AG04450 (cell line): ENCODE measurements around the gene ST6GAL2. TPM values are rescaled to one million over a fixed set of nuclear protein-coding genes. Genes with fewer than 3 reads are reported as not detected.

ENCODE experiments used
- CTCF ChIA-PET: fragments of 300-600, 350-600 bp; formaldehyde crosslinking; extraction: SDS; loops from one replicate; lab custom pipeline; 2022; ENCODE audit warnings: antibody characterized with exemption, inconsistent platforms; lab: Charles Lee
- POLR2A ChIA-PET: fragments of 350-600 bp; formaldehyde crosslinking; extraction: SDS; loops from one replicate; lab custom pipeline; 2021; ENCODE audit warnings: antibody characterized with exemption, inconsistent platforms; lab: Yijun Ruan, JAX
- DNase-seq: peaks from one replicate; pipeline ENCODE4 v3.0.0-alpha.2; 2011; ENCODE audit warnings: low read depth, low spot score
- H3K27ac ChIP-seq: one replicate; pipeline ENCODE4 v1.5.1; 2012; ENCODE audit warnings: low read depth, low read length, control low read depth
- H3K27me3 ChIP-seq: one replicate; pipeline ENCODE4 v1.6.0; 2012; ENCODE audit warnings: low read length; ENCODE audit not compliant: control insufficient read depth, insufficient read depth
- H3K4me3 ChIP-seq: 2 replicates; pipeline ENCODE4 v1.5.1; 2011; ENCODE audit warnings: mild to moderate bottlenecking, low read depth, low read length, control low read depth
- H3K9me3 ChIP-seq: 2 replicates; pipeline ENCODE4 v1.5.1; 2012; ENCODE audit warnings: low read length; ENCODE audit not compliant: control insufficient read depth, insufficient read depth
- polyA plus RNA-seq: library from polyadenylated mRNA; depleted of rRNA; stranded (reverse); fragments of >200 nt; gene quantifications from 2 replicates; pipeline ENCODE4 v1.2.3, GENCODE V29; 2011
- TF ChIP-seq, protein P1 (sequence below): IDR thresholded peaks from 2 replicates; pipeline ENCODE4 v1.5.1; 2011; ENCODE audit warnings: low read depth, low read length, control low read depth, inconsistent platforms

ST6GAL2 gene
- polyA plus RNA-seq, 1 experiment, result 0.06 TPM

DNA sequence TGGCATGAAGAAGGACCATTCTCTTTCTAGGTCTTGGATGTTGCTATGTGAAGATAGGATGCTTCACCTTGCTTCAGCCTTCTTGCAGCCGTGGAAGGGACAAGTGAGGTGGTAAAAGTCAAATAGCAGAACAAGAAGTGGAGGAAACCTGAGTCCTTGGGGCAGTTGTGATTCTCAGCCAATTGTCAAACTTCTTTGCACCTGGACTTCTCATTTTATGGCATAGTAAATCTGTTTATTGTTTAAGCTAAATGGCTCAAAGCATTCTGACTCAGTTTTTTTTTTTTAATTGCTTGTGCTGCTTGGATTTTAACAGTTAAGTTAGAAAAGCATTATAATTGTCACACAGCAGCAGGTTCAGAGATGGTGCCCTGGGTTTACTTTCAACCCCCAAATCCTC, 33.0 kb upstream of the ST6GAL2 start:
- CTCF ChIA-PET, result no interaction called here
- Histone ChIP-seq H3K9me3 (no peaks in the 10 kb centered on the region), H3K4me3 (no peak overlapping the region), H3K27ac (no peak overlapping the region), H3K27me3 (no peaks in the 10 kb centered on the region)
- no peak for DNase-seq
- TF ChIP-seq, protein P1, sequence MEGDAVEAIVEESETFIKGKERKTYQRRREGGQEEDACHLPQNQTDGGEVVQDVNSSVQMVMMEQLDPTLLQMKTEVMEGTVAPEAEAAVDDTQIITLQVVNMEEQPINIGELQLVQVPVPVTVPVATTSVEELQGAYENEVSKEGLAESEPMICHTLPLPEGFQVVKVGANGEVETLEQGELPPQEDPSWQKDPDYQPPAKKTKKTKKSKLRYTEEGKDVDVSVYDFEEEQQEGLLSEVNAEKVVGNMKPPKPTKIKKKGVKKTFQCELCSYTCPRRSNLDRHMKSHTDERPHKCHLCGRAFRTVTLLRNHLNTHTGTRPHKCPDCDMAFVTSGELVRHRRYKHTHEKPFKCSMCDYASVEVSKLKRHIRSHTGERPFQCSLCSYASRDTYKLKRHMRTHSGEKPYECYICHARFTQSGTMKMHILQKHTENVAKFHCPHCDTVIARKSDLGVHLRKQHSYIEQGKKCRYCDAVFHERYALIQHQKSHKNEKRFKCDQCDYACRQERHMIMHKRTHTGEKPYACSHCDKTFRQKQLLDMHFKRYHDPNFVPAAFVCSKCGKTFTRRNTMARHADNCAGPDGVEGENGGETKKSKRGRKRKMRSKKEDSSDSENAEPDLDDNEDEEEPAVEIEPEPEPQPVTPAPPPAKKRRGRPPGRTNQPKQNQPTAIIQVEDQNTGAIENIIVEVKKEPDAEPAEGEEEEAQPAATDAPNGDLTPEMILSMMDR, result no peak
- POLR2A ChIA-PET, result no interaction called here

DNA sequence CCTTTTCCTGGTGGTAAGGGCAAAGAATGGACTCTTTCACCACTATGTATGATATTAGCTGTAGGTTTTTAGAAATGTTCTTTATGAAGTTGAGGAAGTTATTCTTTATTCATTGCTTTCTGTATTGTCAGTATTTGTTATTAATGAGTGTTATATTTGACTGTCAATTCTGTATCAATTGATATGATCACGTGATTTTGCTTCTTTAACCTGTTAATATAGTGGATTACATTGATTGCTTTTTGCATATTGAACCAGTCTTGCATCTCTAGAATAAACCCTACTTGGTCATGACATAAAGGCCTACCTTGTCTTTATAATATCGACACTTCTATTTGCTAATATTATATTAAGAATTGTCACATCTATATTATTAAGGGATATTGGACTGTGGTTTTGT, 18.3 kb upstream of the ST6GAL2 start:
- POLR2A ChIA-PET, result no interaction called here
- DNase-seq, result no peak
- TF ChIP-seq, protein P1, result no peak

DNA sequence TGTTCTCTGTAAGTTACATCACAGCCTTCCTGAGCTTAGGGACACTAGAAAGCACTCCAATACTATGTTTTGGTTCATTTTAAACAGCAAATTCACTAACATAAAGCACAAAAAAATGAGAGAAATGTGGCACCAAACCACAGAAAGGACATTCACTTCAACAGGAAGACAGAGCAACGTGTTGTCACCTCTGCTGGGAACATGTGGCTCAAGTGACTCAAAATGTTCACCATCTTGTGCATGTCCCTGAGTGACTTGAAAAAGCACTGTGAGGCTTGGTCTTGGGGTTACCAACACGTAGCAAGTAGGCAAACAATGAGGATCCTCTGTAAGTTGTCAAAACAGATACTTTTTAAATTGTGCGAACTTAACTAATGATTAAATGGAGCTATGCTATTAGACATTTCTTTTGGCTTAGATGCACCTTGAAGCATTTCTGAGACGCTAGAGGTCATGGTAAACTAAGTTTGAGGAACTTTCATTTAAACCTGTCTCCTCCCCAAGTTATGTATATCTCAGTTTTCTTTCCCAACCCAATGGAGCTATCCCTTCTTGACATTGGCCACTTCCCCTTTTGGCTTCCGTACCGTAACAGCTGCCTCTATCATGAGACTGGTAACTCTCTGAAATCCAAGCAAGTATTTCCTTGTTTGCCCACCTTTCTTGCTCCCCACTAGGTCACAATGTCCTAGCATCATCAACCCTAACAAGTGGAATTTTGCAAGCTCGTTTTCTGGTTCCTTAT, 14.0 kb upstream of the ST6GAL2 start:
- POLR2A ChIA-PET, result no interaction called here

More for the DNA sequence above, 18.3 kb upstream of the ST6GAL2 start:
- Histone ChIP-seq H3K27me3 (no peaks in the 10 kb centered on the region), H3K9me3 (no peaks in the 10 kb centered on the region), H3K27ac (no peak overlapping the region), H3K4me3 (no peak overlapping the region)
- CTCF ChIA-PET, result no interaction called here

DNA sequence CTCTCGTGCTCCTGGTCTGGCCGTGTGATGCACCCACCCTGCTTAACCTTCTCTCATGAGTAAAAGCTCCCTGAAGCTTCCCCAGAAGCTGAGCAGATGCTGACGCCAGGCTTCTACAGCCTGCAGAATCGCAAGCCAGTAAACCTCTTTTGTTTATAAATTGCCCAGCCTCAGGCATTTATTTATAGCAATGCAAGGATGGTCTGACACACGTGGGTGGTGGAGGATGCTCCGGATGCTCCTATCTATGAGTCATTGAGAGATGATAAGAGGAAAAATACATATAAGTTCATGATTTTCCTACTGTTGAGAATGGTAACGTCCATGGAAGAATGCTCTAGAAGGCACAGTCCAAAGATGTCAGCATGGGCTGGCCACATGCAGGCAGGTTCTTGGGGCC, 8.6 kb upstream of the ST6GAL2 start:
- peaks cover 4% of the 10 kb centered on the region for H3K27me3 ChIP-seq
- H3K4me3 ChIP-seq, result no peak overlapping the region
- TF ChIP-seq, protein P1, result no peak
- H3K9me3 ChIP-seq, result peaks cover 7% of the 10 kb centered on the region
- no peak overlapping the region for H3K27ac ChIP-seq
- ChIA-PET POLR2A (no interaction called here), CTCF (no interaction called here)
- DNase-seq, result no peak

More for the DNA sequence above, 14.0 kb upstream of the ST6GAL2 start:
- H3K4me3 ChIP-seq, result no peak overlapping the region
- H3K9me3 ChIP-seq, result no peaks in the 10 kb centered on the region
- CTCF ChIA-PET, result no interaction called here
- no peak overlapping the region for H3K27ac ChIP-seq
- TF ChIP-seq, protein P1, result no peak
- no peak for DNase-seq
- H3K27me3 ChIP-seq, result no peaks in the 10 kb centered on the region

DNA sequence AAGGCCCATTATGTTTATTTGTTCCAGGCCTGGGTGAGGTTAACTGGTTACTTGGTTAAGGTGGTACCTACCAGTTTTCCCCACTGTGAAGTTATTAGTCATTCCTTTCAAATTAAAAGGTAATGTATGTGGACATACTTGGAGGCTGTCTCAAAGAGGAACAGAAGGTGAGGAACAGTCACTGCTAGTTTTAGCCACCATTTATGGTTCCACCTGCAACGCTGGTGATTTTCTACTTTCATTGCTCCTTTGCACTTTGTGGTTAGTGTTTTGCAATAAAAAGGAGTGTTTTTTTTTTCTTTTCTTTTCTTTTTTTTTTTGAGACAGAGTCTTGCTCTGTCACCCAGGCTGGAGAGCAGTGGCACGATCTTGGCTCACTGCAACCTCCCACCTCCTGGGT, 6.1 kb upstream of the ST6GAL2 start:
- TF ChIP-seq, protein P1, result no peak
- Histone ChIP-seq H3K27me3 (peaks cover 10% of the 10 kb centered on the region), H3K4me3 (no peak overlapping the region), H3K9me3 (peaks cover 11% of the 10 kb centered on the region), H3K27ac (no peak overlapping the region)
- CTCF ChIA-PET, result no interaction called here
- no peak for DNase-seq
- POLR2A ChIA-PET, result no interaction called here
